ENCODE data around the gene C20orf204.
A peak's percentile ranks its signal among the peaks of the same experiment; 100 is the strongest.

Gene C20orf204

GRCh38 chr20:64065062-64065973, 29.3 kb downstream of the C20orf204 start:
- H3K4me3 ChIP-seq (replicated peaks; ENCODE audit: low read depth, low read length) = no peak overlapping the region
- no peak for DNase-seq (ENCODE audit: low read depth)
- TF ChIP-seq, protein P1, sequence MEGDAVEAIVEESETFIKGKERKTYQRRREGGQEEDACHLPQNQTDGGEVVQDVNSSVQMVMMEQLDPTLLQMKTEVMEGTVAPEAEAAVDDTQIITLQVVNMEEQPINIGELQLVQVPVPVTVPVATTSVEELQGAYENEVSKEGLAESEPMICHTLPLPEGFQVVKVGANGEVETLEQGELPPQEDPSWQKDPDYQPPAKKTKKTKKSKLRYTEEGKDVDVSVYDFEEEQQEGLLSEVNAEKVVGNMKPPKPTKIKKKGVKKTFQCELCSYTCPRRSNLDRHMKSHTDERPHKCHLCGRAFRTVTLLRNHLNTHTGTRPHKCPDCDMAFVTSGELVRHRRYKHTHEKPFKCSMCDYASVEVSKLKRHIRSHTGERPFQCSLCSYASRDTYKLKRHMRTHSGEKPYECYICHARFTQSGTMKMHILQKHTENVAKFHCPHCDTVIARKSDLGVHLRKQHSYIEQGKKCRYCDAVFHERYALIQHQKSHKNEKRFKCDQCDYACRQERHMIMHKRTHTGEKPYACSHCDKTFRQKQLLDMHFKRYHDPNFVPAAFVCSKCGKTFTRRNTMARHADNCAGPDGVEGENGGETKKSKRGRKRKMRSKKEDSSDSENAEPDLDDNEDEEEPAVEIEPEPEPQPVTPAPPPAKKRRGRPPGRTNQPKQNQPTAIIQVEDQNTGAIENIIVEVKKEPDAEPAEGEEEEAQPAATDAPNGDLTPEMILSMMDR (IDR thresholded peaks at IDR 0.05; ENCODE audit: low read length, missing control alignments) = no peak

- peak; percentile 58 for DNase-seq (ENCODE audit: low read depth)
- TF ChIP-seq, protein P1 (IDR thresholded peaks at IDR 0.05; ENCODE audit: low read length, missing control alignments) = no peak
- H3K4me3 ChIP-seq (replicated peaks; ENCODE audit: low read depth, low read length) = no peak overlapping the region
Observed at GRCh38 chr20:64065974-64066343, 30.0 kb downstream of the C20orf204 start.

- TF ChIP-seq, protein P1 (IDR thresholded peaks at IDR 0.05; ENCODE audit: low read length, missing control alignments) = no peak
- H3K4me3 ChIP-seq (replicated peaks; ENCODE audit: low read depth, low read length) = no peak overlapping the region
- DNase-seq (ENCODE audit: low read depth) = no peak
Observed at GRCh38 chr20:64067005-64067632, 31.1 kb downstream of the C20orf204 start.

DNA sequence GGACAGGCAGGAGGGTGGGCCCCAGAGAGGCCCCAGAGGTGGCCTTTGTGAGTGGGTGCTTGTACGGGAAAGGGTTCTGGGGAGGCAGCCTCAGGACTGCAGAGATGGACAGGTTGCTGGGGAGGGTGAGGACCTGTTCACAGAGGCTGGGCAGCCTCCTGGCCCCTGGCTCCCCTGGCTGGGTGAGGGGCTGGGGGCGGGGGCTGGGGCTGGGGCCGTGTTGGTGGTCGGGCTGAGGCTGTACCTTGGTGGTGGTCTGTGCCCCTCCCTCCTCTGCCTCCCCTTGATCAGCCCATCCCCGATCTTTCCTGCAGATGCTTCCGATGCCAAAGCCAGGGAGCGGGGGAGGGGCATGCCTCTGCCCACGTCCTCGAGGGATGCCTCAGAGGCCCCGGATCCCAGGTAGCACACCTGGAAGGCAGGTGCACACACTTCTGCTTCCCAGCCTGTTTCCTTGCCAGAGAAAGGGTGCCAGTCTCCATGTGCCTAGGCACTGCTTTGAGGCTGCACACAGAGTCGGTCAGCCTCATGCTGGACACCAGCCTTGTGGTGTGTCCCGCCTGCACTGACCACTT, 31.8 kb downstream of the C20orf204 start:
- DNase-seq (ENCODE audit: low read depth) = no peak
- H3K4me3 ChIP-seq (replicated peaks; ENCODE audit: low read depth, low read length) = no peak overlapping the region
- TF ChIP-seq, protein P1 (IDR thresholded peaks at IDR 0.05; ENCODE audit: low read length, missing control alignments) = no peak

DNA sequence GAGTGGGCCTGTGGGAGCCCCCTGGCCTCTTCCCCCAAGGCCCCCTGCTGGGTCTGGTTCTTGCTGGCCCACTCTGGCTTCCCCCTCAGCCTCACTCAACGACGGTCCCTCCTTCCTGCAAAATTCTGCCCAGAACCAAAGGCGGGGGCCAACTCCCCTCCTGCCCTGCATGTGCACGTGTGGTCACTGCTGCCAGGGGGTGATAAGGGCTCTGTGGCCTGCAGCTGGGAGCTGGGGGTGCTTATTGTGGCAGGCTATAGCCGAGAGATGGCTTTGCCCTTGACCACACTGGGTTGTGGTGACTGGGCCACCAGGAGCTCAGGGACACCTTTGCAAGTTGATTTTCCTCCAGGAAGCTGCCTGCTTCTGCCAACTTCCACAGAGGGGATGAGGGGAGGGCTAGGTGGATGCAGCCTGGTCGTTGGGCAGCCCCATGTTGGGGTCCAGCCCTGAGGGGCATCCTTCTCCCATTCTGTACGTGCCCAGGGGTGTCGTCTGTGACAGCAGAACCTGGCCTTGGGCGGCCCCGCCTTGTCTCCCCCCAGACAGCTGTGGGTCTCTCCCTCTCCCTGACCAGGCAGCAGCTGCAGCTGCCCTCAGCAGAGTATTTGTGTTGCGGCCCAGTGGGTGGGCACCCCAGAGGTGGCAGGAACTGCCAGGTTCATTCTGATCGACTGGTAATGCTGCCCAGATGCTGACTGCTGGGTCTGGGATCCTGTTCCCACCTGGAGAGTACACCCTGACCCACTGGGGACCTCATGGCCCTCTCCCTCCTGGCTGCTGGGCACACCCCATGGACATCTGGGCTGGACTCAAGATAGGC, 32.6 kb downstream of the C20orf204 start:
- TF ChIP-seq, protein P1 (IDR thresholded peaks at IDR 0.05; ENCODE audit: low read length, missing control alignments) = no peak

DNA sequence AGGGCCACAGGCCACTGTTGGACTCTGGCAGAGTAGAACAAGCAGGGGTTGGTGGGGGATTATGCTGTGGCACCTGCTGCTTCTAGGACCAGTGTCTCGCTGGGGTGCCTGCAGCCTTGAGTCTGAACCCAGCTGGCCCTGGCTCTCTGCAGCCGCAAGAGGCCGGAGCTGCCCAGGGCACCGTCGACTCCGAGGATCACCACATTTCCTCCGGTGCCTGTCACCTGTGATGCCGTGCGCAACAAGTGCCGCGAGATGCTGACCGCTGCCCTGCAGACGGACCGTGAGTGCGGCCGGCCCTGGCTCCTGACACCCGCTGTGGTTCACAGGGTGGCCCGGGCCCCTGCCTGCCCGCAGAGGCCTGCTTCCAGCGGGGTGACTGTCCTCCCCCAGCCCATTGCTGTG, 33.2 kb downstream of the C20orf204 start:
- no peak for DNase-seq (ENCODE audit: low read depth)
- H3K4me3 ChIP-seq (replicated peaks; ENCODE audit: low read depth, low read length) = no peak overlapping the region
- TF ChIP-seq, protein P1 (IDR thresholded peaks at IDR 0.05; ENCODE audit: low read length, missing control alignments) = no peak

More for the DNA sequence above, 32.6 kb downstream of the C20orf204 start:
- no peak for DNase-seq (ENCODE audit: low read depth)
- H3K4me3 ChIP-seq (replicated peaks; ENCODE audit: low read depth, low read length) = no peak overlapping the region

Data from fibroblast of pulmonary artery (primary cell).